NCI-H2196 treated with DMSO at 0.1 percent for 48 hours (cell line): ENCODE results near the gene RBBP7.

Experiments used
- DNase-seq: peaks from one replicate; lab custom pipeline; 2025; ENCODE audit not compliant: unreplicated experiment; lab: John Stamatoyannopoulos, UW

RBBP7 gene

GRCh38 chrX:16870095-16870861 is at the start of gene RBBP7:
Gene RBBP7, minus strand, starts transcription at chrX:16870362. Its CDS starts 309 bp downstream, at chrX:16870053.
- peak; percentile 74 for DNase-seq

DNA sequence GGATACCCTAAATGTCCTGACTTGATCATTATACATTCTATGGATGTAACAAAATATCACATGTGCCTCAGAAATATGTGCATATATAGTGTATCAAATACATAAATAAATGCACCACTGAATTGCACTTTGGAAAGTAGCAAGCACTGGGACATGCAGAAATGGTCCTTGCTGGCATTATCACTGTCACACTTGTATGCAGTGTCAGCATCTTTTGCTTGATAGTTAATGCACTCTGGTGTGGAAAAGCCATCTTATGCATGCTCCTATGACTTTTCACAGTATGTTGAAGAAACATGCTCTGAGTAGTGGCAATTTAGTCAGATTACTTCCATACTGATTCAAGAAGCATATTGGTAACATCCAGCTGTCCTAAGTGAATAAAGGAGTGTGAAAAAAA is 48.8 kb upstream of the RBBP7 start:
- no peak for DNase-seq

DNA sequence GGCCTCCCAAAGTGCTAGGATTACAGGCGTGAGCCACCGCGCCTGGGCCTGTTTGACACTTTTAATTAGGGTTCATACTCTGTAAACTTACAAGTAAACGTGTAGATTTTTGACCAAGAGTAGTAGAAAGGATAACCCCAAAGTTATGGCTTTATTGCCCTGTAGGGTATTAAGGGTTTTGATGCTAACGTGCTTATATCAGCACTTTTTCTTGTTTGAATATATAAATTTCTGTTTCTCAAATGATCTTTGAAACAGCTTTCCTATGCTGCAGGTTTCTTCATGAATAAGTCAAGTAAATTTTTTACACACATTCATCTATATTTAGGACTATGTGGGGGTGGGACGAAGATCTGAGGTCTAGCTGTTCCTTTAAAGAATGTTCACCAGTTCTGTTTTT is 47.0 kb upstream of the RBBP7 start:
- DNase-seq, result no peak

- DNase-seq, result no peak
Observed at GRCh38 chrX:16916561-16916960, 46.4 kb upstream of the RBBP7 start.

DNA sequence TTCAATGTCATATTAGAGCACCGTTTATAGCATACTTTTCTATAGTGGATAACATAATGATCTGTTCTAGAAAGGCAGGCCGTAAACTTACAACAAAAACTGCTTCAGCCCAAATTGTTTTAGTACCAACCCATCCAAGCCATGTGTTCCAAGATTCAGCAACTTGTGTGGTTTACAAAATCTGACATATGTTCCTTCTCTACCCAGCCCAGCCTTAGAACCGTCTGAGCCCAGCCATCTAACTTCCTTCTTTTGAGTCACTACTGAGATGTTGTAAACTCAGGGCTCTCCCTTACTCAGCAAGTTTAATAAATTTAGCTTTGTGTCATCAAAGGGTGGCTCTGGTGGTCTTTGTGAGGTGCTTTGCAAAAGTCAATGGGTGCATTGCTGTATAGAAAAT is 43.9 kb upstream of the RBBP7 start:
- DNase-seq, result no peak

- no peak for DNase-seq
Observed at GRCh38 chrX:16910376-16910775, 40.2 kb upstream of the RBBP7 start.

GRCh38 chrX:16903274-16904022 is 33.3 kb upstream of the RBBP7 start:
- DNase-seq, result no peak

DNA sequence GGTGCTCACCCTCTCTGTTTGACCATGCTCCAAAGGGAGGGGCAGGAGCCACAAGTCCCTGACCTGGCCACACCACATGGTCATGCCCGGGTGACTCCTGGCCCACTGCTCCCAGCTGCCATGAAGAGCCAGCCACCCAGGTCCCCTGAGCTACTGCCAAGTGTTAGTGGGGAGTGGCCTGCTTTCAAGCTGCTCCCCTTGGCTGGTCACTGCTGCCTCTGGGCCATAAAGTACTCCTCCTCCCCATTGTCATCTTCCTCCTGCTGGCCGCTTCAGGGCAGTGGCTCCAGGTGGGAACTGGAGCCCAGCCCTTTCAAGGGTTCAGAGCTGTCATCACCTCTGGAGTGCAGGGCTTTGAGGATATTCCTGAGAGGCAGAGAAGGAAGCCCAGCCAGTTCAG is 27.3 kb upstream of the RBBP7 start:
- peak; percentile 12 for DNase-seq

DNA sequence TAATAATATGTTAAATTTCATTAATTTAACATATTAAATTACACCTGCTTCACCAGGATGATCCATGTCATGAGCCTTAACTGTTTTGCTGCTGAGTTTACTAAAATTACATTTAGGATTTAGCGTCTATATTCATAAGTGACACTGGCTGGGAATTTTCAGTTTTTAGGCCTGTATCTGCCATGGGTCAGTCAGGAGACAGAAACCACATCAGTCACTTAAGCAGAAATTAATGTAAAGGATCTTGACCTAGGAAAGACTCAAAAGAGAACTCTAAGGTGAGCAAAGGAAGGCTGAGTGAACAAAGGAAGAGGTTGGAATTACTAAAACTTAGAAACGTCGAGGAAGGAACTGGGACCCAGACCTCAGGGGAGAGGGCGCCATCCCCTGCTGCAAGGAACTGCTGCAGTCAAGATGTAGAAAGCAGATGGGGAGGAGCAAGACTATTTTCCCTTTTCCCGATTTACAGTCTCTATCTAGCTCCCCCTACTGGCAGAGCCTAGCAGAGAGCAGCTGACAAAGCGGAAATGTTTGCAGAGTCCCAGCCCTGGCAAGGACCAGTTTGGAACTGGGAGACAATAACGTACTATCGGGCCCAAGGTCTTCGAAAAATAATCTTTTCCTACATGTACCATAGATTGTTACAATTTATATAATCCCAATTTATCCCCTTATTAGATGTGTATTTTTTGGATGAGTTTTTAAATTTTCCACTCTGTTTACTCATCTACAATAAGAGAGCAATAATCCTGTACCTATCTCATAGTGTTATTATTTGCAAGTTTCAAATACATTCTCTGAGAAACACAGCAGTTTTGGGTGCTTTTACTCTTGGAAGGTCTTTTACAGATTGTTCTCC is 22.6 kb upstream of the RBBP7 start:
- DNase-seq, result peak; percentile 46

DNA sequence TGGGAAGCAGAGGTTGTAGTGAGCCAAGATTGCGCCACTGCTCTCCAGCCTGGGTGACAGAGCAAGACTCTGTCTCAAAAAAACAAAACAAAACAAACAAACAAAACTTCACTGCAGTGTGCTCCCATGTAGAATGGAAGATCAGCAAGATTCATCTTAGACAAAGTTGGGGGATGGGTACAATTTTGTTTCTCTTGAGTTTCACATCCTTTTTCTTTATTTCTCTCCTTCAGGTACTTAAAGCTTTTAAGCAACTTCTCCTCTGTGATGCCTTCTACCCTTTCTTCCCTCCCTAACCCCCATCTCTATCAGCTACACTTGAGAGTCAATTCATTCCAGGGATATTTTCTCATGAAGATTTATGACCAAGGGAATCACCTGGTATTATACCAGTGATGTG is 15.5 kb upstream of the RBBP7 start:
- DNase-seq, result no peak

DNA sequence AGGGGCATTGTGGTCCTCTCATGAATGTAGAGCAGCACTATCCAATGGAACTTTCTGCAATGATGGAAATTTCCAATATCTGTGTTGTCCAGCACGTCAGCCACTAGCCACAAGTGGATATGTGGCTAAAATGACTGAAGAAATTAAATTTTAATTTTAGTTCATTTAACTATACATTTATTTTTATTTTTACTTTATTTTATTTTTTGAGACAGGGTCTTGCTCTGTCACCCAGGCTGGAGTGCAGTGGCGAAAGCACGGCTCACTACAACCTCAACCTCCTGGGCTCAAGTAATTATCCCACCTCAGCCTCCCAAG is 13.3 kb upstream of the RBBP7 start:
- no peak for DNase-seq

DNA sequence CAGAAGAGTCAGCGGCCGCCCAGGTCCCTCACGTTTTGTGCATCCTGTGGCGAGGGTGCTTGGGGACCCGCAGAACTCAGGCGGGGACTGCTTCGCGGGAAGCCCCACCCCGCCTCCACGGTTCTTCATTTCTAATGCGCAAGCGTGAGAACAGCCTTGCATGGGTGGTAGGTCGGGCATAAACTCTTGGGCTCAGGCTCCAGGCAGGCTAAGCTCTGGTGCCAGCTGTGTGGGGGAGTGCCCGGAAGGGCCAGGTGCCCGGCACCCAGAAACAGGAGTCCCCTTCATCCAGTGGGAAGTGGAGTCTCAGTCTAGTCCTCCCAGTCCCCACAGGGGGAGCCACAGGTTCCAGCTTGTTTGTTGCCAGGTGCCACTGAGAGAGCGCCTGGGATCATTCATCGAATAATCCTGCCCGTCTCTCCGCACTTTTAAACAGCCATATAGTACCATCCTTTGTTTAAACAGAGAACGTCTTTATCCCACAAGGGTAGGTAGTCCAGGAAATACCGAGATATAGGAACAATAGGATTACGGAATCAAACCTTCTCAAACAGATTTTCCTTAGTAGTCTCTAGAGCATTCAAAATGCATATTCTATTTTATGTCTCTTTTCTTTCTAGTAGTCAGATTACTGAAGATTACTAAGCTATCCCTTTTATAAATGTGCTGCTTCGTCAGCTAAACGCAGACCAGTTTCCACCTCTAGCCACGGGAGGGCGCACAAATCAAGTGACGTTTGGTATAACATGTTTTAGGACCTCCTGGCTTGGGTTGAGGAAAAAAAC is 12.7 kb upstream of the RBBP7 start:
- peak; percentile 45 for DNase-seq

DNA sequence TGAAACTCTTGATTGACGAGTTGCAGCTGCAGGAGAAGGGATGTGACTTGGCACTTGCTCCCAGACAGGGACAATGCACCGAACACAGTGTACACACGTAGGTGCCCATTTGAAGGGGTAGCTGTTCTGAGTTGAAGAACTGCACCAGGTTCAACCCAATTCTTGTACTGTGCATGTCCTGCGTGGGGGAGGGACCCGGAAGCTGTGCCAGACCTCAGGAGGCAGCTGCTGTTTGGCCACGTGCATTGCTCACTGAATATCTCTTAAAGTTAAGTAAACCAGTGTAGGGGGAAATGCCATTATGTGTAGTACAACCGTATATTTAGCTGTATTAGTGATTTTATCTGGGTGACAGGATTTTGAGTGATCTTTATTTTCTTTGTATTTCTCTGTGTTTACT is 12.0 kb upstream of the RBBP7 start:
- DNase-seq, result peak; percentile 21

- DNase-seq, result no peak
Observed at GRCh38 chrX:16876696-16877095, 6.5 kb upstream of the RBBP7 start.

DNA sequence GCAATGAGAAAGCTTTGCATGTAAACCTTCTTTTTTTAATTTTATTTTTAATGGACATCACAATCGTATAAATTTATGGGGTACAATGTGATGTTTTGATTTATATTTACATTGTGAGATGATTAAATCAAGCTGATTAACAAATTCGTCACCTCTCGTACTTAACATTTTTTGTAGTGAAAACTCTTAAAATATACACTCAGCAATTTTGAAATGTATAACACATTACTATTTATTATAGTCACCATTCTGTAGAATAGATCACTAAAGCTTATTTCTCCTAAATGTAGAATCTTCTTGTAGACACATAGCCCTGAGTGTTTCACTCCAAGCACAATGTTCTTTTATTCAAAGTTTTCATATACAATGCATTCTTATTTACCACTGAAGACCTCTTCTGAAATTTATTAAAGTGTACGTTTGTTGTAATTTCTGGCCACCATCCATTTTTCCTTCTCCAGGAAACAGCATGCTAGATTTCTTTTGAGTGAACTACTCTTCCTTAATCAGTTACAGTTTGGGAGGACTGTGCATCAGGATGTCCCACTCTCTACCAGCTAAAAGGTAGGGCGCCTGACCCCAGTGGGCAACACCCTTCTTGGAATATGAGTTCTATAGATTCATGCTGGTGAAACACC is 4.4 kb upstream of the RBBP7 start:
- DNase-seq, result no peak

- no peak for DNase-seq
Observed at GRCh38 chrX:16873106-16873505, 2.9 kb upstream of the RBBP7 start.

DNA sequence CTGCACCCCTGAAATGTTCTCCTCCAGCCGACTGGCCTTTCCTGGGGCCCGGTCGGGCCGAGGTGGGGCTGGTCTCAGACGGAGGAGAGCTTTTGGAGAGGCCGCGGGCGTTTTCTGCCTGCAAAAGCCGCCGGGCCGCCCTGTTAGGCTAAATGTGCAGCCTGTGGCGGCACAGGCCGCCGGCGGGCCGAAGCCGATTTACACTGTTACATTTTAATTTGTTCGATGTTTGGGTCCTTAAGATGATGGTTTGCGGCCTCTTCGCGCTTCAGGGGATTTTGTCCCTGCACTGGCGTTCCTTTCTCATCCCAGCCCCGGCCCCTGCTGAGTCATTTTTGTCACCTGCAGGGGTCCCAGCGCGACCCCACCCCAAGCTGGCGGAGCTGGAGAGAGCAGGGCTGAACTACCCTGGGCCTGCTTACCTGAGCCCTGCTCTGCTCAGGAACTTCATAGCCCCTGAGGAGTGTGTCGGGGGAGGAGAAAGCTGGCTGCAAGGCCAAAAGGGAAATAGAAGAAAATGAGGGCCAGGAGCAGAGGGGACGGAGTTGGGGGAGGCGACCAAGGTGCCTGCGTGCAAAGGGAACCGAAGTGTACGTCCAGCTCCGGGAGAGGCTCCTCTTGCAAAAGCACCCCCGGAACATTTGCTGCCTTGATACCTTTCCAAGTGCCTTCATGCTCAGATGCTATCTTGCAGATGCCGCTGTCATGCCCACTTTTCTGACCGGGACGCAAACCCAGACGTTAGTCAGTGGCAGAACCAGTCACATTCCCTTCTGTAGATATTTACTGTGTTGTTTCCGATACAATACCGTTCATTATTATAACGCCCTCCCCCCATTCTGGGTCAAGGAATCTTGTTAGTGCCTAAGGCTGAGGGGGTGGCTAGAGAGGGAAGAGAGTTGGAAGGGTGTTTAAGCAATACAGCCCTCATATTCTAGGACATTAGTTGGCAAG is 977 bp upstream of the RBBP7 start:
- DNase-seq, result no peak

DNA sequence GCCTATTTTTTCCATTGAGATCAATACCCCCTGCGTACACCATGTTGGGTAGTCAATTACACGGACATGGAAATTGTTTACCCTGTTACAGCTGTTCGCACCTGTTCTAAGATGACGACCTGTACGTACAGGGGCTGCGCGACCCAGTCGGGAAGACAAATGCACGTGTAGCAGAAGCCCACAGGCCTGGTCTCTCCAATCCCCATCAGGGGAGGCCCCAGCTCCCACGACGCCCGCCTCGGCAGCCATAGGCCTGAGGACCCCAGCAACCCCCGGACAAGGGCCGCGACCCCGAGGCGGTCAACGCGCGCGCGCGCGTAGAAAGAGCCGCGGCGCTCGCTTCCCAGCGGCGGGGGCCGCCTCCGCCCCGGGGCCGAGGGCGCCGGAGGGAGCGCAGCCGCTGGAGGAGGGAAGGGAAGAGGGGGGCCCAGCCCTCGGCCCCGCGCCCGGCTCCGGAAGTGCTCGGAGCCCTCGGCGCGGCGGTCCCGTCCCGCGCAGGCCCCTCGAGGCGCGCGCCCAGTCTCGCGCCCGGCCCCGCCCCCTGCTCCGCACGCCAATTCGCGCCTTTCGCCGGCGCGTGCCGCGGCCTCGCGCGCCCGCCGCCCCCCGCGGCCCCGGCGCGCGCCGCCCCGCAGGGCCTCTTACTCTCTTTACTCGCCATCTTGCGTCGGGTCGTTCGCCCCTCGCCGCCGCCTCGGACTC is 618 bp downstream of the RBBP7 start:
- DNase-seq, result peak; percentile 15

DNA sequence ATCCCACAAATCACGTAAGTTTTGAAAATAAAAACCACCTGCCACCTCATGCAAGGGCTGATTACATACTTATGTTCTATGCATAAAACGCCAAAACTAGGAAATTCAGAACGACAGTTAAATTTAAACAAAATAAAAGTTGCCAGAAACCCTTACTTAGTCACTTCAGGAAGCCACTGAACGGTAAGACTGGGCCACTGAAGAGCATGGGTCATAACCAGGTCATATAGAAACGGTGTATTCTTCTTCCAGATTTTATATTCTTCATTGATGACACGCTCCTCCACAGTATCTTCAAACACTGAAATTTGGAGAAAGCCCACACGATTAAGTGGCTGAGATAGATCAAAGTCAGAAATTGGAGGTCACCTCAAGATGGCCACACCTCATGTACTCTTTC is 1.2 kb downstream of the RBBP7 start:
- no peak for DNase-seq
